ENCODE measurements around the gene NRXN3.

- TF ChIP-seq, protein P1, sequence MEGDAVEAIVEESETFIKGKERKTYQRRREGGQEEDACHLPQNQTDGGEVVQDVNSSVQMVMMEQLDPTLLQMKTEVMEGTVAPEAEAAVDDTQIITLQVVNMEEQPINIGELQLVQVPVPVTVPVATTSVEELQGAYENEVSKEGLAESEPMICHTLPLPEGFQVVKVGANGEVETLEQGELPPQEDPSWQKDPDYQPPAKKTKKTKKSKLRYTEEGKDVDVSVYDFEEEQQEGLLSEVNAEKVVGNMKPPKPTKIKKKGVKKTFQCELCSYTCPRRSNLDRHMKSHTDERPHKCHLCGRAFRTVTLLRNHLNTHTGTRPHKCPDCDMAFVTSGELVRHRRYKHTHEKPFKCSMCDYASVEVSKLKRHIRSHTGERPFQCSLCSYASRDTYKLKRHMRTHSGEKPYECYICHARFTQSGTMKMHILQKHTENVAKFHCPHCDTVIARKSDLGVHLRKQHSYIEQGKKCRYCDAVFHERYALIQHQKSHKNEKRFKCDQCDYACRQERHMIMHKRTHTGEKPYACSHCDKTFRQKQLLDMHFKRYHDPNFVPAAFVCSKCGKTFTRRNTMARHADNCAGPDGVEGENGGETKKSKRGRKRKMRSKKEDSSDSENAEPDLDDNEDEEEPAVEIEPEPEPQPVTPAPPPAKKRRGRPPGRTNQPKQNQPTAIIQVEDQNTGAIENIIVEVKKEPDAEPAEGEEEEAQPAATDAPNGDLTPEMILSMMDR (IDR thresholded peaks at IDR 0.05): no peak
- TF ChIP-seq POLR2A (IDR thresholded peaks at IDR 0.05): no peak
Observed at GRCh38 chr14:79337761-79338160, 1167.6 kb downstream of the NRXN3 start.

Measured in heart left ventricle (tissue), 13 donors.